Peyer's patch (tissue), 4 donors: ENCODE measurements around the gene FBXL3. TPM values are rescaled to one million over a fixed set of nuclear protein-coding genes. Genes with fewer than 3 reads are reported as not detected.

Source experiments
- DNase-seq, 3 donors: peaks; one replicate each; pipeline ENCODE4 v3.0.0-alpha.2; 2017 to 2019
- H3K27ac ChIP-seq, 4 donors: fragments of 200-600 bp; sonication (generic); one replicate each; pipeline ENCODE4 v1.5.1; 2016 to 2019
- H3K27me3 ChIP-seq, 2 donors: fragments of 200-600 bp; sonication (generic); one replicate each; pipeline ENCODE4 v1.5.1; 2019
- H3K36me3 ChIP-seq, 3 donors: fragments of 200-600 bp; sonication (generic); one replicate each; pipeline ENCODE4 v1.5.1; 2016 to 2019
- H3K4me1 ChIP-seq, 4 donors: fragments of 200-600 bp; sonication (generic); one replicate each; pipeline ENCODE4 v1.5.1; 2016 to 2019
- H3K4me3 ChIP-seq, 4 donors: fragments of 200-600 bp; sonication (generic); 1 replicate in 3 of 4; 2 replicates in 1 of 4; pipeline ENCODE4 v1.5.1; 2016 to 2019; ENCODE audit warnings: mild to moderate bottlenecking in 1 of 4
- H3K9me3 ChIP-seq, 4 donors: fragments of 200-600 bp; sonication (generic); one replicate each; pipeline ENCODE4 v1.5.1; 2016 to 2019; ENCODE audit warnings: mild to moderate bottlenecking in 1 of 4
- CTCF ChIP-seq, 6 experiments: fragments of 450-650 bp in 4 of 6; fragments of 200-600 bp in 2 of 6; sonication (generic) in 1 of 6; IDR thresholded peaks; one replicate each; pipeline ENCODE4 v1.5.1; 2017 to 2019; ENCODE audit warnings: antibody characterized with exemption in 6 of 6, mild to moderate bottlenecking in 3 of 6, moderate library complexity in 1 of 6
- POLR2A ChIP-seq, 2 donors: fragments of 450-650 bp; IDR thresholded peaks; one replicate each; pipeline ENCODE4 v1.5.1; 2017; ENCODE audit warnings: antibody characterized with exemption in 2 of 2, mild to moderate bottlenecking in 2 of 2, moderate library complexity in 2 of 2
- total RNA-seq, 4 donors: library from RNA; depleted of rRNA; stranded (reverse); fragments of >200 nt; gene quantifications; one replicate each; pipeline ENCODE4 v1.1.0, GENCODE V29; 2016

Gene FBXL3
- total RNA-seq, 4 donors from 2014 or later, result 48.7 to 66.2 (median 52.7) TPM

- no peak overlapping the region for H3K27ac ChIP-seq
- no peaks in the 10 kb centered on the region for H3K36me3 ChIP-seq
- TF ChIP-seq POLR2A (IDR thresholded peaks at IDR 0.05) (no peak), CTCF (IDR thresholded peaks at IDR 0.05) (no peak)
- no peaks in the 10 kb centered on the region for H3K27me3 ChIP-seq
- H3K4me3 ChIP-seq, result no peak overlapping the region
- no peak for DNase-seq
- no peaks in the 10 kb centered on the region for H3K9me3 ChIP-seq
- H3K4me1 ChIP-seq, result peaks cover 0 to 8% (median 0%) of the 10 kb centered on the region in 4 donors
These were observed 51.1 kb downstream of the FBXL3 start for GRCh38 chr13:76975863-76976262.

- H3K4me1 ChIP-seq, result no peaks in the 10 kb centered on the region
- TF ChIP-seq POLR2A (IDR thresholded peaks at IDR 0.05) (no peak), CTCF (IDR thresholded peaks at IDR 0.05) (no peak)
- DNase-seq, result no peak
- H3K27me3 ChIP-seq, result no peaks in the 10 kb centered on the region
- H3K36me3 ChIP-seq, result no peaks in the 10 kb centered on the region
- H3K9me3 ChIP-seq, result no peaks in the 10 kb centered on the region
- no peak overlapping the region for H3K4me3 ChIP-seq
- no peak overlapping the region for H3K27ac ChIP-seq
These were observed 52.4 kb downstream of the FBXL3 start for GRCh38 chr13:76974618-76974975.

- DNase-seq, result no peak
- no peak overlapping the region for H3K4me3 ChIP-seq
- no peak for TF ChIP-seq CTCF (IDR thresholded peaks at IDR 0.05)
- no peak for TF ChIP-seq POLR2A (IDR thresholded peaks at IDR 0.05)
- no peak overlapping the region for H3K27ac ChIP-seq
- no peaks in the 10 kb centered on the region for H3K27me3 ChIP-seq
- no peaks in the 10 kb centered on the region for H3K9me3 ChIP-seq
- H3K36me3 ChIP-seq, result no peaks in the 10 kb centered on the region
- H3K4me1 ChIP-seq, result no peaks in the 10 kb centered on the region
These were observed 52.9 kb downstream of the FBXL3 start for GRCh38 chr13:76973920-76974617.

GRCh38 chr13:76971851-76972829, 54.8 kb downstream of the FBXL3 start:
- H3K27me3 ChIP-seq, result no peaks in the 10 kb centered on the region
- H3K9me3 ChIP-seq, result no peaks in the 10 kb centered on the region
- H3K4me1 ChIP-seq, result no peaks in the 10 kb centered on the region
- no peak overlapping the region for H3K4me3 ChIP-seq
- TF ChIP-seq POLR2A (IDR thresholded peaks at IDR 0.05) (no peak), CTCF (IDR thresholded peaks at IDR 0.05) (no peak)
- no peaks in the 10 kb centered on the region for H3K36me3 ChIP-seq
- H3K27ac ChIP-seq, result no peak overlapping the region
- no peak for DNase-seq

GRCh38 chr13:76971215-76971614, 55.7 kb downstream of the FBXL3 start:
- H3K27ac ChIP-seq, result no peak overlapping the region
- TF ChIP-seq POLR2A (IDR thresholded peaks at IDR 0.05) (no peak), CTCF (IDR thresholded peaks at IDR 0.05) (no peak)

More at GRCh38 chr13:76971215-76971614, 55.7 kb downstream of the FBXL3 start:
- no peaks in the 10 kb centered on the region for H3K27me3 ChIP-seq
- H3K36me3 ChIP-seq, result no peaks in the 10 kb centered on the region
- no peak for DNase-seq
- no peaks in the 10 kb centered on the region for H3K9me3 ChIP-seq
- H3K4me1 ChIP-seq, result no peaks in the 10 kb centered on the region
- H3K4me3 ChIP-seq, result no peak overlapping the region
